ENCODE measurements around the gene SOD3.

The SOD3 gene

GRCh38 chr4:24805067-24805466, 9.7 kb downstream of the SOD3 start:
- no peak for DNase-seq

DNA sequence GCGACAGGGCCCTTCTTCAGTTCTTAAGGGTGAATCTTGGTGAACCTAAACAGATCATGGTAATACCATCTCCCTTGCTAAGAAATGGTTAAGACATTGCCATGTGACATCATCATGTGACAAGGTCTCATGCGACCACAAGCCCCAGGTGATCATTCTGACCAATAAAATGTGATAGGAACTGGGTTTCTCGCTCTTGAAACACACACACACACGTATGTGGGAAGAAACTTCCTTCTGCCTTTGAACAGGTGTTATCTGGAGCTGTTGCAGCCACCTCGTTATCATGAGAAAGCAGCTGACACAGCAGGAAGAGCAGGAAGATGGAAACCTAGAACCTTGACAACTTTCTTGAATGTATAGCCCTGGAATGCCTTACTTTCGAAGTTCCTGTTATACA, 10.2 kb downstream of the SOD3 start:
- no peak for DNase-seq

DNA sequence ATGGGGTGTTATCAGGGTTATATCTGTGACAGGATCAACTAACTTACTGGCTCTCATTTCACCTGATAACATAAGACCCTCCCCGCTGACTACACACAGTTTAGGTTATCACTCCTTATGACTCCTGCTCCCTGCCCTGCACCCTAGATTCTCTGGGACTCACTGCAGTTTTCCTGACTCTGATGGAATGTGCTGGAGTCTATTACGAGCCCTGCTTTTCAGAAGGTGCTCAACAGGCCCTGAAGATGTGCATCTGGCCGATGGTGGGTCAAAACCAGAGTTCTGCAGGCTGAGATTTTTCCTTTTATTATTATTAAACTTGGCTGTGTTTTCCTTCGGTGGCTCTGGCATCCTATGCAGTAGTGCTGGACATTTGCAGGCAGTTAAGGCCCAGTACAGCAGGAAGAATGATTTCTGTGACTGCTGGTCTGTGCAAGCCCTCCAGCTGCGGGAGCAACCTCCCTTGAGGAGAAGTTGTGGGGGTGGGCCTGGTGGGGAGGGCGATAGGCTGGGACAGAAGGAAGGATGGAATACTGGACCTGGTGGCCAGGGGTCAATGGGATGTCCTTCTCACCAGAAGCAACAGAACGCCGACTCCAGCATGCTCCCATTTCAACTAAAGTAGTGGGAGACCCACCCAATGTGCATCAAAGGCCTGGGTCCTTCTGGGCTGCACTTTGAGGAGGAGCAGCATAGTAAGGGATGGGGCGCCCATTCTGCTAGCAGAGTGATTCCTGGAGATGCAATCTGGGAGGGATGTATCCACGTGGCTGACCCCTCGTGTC, 11.0 kb downstream of the SOD3 start:
- no peak for DNase-seq

DNA sequence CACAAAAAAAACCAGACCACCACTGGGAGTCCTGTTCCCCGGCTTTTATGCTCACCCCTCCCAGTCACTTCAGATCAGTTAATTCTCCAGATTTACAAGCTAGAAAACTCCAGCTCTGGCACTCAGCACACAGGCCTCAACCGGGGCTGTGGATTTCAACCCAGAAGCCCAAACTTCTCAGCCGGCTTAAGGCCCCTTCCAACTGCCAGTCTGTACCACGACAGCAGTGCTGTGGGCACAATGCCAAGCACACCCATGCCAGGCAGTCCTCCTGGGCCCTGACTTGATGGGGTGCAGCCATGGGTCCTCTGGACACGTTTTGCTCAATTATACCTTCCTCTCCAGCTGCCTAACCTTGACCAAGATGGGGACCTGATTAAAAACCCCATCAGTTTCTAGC, 12.2 kb downstream of the SOD3 start:
- DNase-seq, result no peak

DNA sequence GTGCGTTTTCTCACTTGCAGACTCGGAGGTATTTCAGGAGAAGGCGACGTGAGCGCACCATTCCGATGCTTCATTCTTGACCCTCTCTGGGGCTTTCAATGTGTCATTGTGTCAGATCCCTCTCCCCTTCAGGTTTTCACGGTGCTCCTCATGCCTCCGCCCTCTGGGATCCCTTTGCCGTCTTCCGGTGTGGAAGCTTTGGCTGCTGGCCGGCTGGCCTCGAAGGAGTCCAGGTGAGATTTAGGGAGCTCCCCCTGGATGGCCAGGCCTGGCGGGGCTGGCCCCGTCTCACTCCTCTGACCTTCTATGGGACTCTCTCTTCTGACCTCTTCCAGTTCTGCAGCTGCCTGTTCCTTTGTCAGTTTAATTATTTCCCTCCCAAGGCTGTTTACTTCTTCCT, 12.9 kb downstream of the SOD3 start:
- DNase-seq, result no peak

DNA sequence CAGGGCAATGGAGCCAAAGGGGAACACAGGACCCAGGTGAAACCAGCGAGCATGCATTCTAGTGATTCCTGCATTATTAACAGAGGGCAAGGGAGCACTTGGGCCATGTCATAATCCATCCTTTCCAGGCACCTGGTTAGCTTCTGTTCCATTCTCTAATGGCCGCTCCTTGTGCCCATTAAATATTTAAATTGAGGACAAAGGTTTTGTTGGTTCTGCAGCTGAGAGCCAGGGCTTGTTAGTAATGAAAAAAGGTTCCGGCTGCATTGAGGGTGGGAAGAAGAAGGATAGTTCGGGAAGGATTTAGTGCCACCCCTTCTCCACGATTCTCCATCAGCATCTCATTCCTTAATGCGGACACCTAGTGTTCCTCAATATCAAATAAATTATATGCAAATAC, 13.6 kb downstream of the SOD3 start:
- DNase-seq, result no peak

- no peak for DNase-seq
Observed at GRCh38 chr4:24809376-24809775, 14.0 kb downstream of the SOD3 start.

- DNase-seq, result no peak
Observed at GRCh38 chr4:24809815-24810405, 14.5 kb downstream of the SOD3 start.

- DNase-seq, result no peak
Observed at GRCh38 chr4:24810871-24811631, 15.7 kb downstream of the SOD3 start.

DNA sequence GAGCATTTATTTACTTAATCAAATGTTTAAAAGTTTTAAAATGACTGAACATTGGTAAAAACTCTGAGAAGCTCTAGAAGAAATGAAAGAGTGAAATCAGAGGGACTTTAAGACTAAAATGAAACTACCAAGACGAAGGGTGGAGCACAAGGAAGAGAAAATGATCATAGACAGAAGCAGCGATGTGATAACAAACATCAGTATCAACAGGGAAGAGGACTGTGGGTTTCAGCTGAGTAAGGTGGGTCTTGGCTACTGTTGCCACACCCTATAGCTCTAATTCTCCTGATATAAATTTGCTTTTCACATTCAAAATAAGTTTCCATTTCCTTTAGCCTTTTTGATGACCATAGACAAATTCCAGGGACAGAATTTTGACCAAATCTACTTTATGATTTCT, 18.4 kb downstream of the SOD3 start:
- DNase-seq, result no peak

- DNase-seq, result no peak
Observed at GRCh38 chr4:24816797-24817196, 21.4 kb downstream of the SOD3 start.

DNA sequence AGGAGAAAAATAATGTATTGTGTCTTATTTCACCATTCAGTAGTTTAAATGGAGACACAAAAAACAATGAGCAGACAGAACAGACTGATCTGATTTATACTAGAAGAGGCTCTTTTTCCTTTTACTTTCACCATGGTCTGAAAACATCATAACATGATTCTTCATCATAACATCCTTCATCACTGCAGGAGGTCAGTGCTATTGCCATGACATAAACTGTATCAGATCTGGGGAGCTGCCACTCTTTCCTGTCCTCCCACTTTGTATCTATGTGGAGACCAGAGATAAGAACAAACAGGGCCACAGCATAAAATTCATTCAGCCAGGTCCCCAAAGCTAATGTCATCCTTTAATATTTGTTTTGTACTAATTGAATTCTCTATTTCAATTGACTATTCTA, 25.2 kb downstream of the SOD3 start:
- no peak for DNase-seq

DNA sequence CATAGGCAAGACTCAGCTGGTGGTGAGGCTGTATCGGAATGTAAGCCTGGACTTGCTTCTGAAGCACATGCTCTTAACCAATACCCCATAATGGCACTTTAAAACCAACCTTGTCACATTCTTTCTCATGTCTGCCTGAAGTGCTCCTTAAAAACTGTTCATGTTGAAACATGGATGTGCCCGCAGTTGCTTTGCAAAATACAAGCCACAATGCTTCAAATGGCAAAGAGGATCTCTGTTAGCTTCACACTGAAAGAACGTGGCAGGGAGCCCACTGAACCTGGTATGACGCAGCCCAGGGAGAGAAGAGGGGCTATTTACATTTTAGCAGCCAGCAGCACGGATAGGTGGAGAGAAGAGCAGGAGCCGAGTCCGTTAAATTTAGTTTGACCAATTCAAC, 29.3 kb downstream of the SOD3 start:
- DNase-seq, result no peak

- no peak for DNase-seq
Observed at GRCh38 chr4:24831637-24832036, 36.3 kb downstream of the SOD3 start.

DNA sequence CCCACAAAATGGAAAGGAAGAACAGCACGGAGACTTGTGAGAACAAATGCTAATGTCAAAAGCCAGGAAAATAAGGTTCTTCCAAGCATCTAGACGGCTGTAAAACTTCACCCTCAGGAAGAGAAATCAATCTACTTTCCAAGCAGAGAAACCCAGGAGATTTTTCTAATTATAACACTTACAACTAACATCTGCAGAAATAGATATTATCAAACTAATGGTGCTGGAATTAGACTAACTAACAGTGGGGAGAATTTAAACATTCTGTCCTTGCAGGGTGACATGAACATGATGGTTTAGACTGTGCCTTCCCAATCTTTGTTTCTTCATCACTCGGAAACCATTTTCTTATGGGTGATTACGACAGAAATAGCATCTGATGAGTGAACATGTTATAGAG, 40.3 kb downstream of the SOD3 start:
- DNase-seq, result no peak

DNA sequence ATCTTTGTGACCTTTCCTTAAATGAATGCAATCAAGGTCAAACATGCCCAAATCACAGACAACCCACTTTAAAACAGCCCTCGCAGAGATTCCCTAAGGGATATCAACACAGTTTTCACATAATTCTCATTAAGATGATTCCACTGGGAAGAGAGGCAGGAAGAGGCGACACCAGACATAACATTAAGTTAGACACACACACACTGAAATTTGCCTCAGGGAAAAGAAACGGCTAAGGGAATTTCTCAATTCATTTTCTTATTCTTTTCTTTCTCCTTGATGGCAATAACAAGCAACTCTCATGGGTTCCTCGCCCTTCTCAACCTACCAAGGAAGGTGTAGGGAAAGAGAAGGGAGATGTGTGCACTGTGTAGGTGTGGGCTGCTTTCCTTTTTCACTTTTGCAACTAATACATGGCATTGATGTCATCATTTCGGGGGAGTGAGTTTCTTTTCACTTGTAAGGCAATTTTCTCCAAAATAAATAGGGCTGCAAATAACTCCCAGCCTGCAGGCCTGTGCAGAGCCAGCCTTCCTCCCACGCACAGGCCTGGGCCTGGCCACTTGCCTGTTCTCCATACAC, 41.4 kb downstream of the SOD3 start:
- no peak for DNase-seq

DNA sequence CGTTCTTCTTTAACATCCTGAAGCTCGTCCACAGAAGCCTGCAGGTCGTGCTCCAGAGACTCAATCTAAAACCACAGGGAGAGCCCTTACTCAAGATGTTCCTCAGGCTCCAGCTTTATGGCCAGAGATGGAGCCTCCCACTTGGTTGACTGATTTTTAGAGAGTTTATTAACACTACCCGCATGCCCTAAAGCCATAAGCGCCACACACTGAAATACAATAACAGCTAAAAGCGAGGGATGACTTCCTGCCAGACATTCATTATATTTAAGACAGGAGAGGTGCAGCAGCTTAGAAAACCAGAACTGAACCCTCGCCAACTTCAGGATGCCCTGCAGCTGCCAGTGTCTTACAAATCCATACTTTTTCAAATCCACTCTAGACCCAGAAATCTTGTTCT, 42.0 kb downstream of the SOD3 start:
- no peak for DNase-seq

GRCh38 chr4:24837781-24838180, 42.4 kb downstream of the SOD3 start:
- DNase-seq, result no peak

GRCh38 chr4:24840362-24840761, 45.0 kb downstream of the SOD3 start:
- no peak for DNase-seq

- no peak for DNase-seq
Observed at GRCh38 chr4:24840826-24841543, 45.6 kb downstream of the SOD3 start.

DNA sequence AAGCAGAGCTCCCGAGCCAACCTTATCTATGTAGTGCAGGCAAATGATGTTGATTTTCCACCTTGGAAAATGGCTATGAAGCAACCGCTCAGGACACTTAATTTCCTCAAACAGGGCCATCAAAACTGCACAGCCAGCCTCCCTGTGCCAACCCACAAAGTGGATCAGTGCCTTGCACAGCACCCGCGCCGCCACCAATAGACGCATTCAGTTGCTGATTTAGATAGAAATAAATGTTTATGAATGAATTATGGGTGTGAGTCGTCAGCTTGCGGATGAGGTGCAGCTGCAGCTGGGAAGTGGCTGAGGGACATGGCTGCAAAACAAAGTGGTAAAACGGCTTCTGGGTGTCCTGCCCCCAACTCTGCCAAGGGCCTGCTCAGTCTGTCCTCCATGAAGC, 47.0 kb downstream of the SOD3 start:
- no peak for DNase-seq

DNA sequence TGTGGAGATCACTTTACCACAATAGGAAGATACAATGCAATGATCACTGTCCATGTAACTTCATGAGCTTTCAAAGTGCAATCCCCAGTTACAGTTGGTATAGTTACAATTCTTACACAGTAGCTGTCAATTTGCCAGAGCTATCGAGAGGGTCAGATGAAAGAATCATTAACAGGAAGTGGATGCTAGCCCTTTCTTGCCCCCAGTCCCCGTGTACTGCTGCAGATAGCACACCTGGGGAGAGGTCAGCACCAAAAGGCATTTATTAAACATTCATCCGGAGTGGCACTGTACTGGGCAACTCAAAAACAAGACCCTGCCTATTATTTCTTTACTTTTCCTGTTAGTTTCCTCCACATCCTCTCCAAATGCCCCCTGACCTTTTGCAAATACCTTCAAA, 47.7 kb downstream of the SOD3 start:
- no peak for DNase-seq

GRCh38 chr4:24845132-24845531, 49.8 kb downstream of the SOD3 start:
- no peak for DNase-seq

All from activated naive CD4-positive, alpha-beta T cell treated with Interleukin-2 at 50 U/mL for 16 hours (primary cell).